Ishikawa (cell line): ENCODE measurements around the gene NEURL2.

Source experiments
- CEBPB ChIP-seq: IDR thresholded peaks from 2 replicates; pipeline ENCODE4 v1.6.1; 2012
- CREB1 ChIP-seq: IDR thresholded peaks from 2 replicates; pipeline ENCODE4 v1.6.1; 2012; ENCODE audit warnings: low read depth
- EP300 ChIP-seq: IDR thresholded peaks from 2 replicates; pipeline ENCODE4 v1.6.1; 2012; ENCODE audit warnings: borderline replicate concordance
- FOXM1 ChIP-seq: IDR thresholded peaks from 2 replicates; pipeline ENCODE4 v1.6.1; 2012; ENCODE audit warnings: low read depth, borderline replicate concordance
- NFIC ChIP-seq: IDR thresholded peaks from 2 replicates; pipeline ENCODE4 v1.6.1; 2012
- RAD21 ChIP-seq: IDR thresholded peaks from 2 replicates; pipeline ENCODE4 v1.6.1; 2012; ENCODE audit warnings: low read depth
- REST ChIP-seq: IDR thresholded peaks from 2 replicates; pipeline ENCODE4 v1.6.1; 2012; ENCODE audit warnings: low read depth, mild to moderate bottlenecking
- TAF1 ChIP-seq: IDR thresholded peaks from 2 replicates; pipeline ENCODE4 v1.6.1; 2012; ENCODE audit warnings: low read depth, mild to moderate bottlenecking
- TCF12 ChIP-seq: IDR thresholded peaks from 2 replicates; pipeline ENCODE4 v1.6.1; 2012; ENCODE audit warnings: low read depth
- USF1 ChIP-seq: IDR thresholded peaks from 2 replicates; pipeline ENCODE4 v1.6.1; 2012
- YY1 ChIP-seq: IDR thresholded peaks from 2 replicates; pipeline ENCODE4 v1.6.1; 2012; ENCODE audit warnings: low read depth
- ZBTB7A ChIP-seq: IDR thresholded peaks from 2 replicates; pipeline ENCODE4 v1.6.1; 2012; ENCODE audit warnings: low read depth
- TF ChIP-seq, protein P1 (sequence below): IDR thresholded peaks from 2 replicates; pipeline ENCODE4 v1.6.1; 2012

GRCh38 chr20:45926731-45927070 is 35.7 kb upstream of the NEURL2 start:
- TF ChIP-seq RAD21 (no peak), ZBTB7A (no peak), EP300 (no peak), CEBPB (no peak), YY1 (no peak), TCF12 (no peak), USF1 (no peak), REST (no peak), TAF1 (no peak), NFIC (no peak), FOXM1 (no peak), CREB1 (no peak)
- TF ChIP-seq, protein P1, sequence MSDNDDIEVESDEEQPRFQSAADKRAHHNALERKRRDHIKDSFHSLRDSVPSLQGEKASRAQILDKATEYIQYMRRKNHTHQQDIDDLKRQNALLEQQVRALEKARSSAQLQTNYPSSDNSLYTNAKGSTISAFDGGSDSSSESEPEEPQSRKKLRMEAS, result no peak
